A549 treated with ZK216348 at 1 μM for 4 hours (cell line): Measurements from ENCODE around the gene DNAJC17. TPM values are rescaled to one million over a fixed set of nuclear protein-coding genes. Genes with fewer than 3 reads are reported as not detected.

Experiments
- total RNA-seq: library from RNA; stranded (reverse); fragments of 200-300 nt; extraction: Qiagen RNA extraction; gene quantifications from 5 replicates; pipeline ENCODE4 v1.2.3, GENCODE V29; 2022; ENCODE audit warnings: low read depth

Gene DNAJC17, protein sequence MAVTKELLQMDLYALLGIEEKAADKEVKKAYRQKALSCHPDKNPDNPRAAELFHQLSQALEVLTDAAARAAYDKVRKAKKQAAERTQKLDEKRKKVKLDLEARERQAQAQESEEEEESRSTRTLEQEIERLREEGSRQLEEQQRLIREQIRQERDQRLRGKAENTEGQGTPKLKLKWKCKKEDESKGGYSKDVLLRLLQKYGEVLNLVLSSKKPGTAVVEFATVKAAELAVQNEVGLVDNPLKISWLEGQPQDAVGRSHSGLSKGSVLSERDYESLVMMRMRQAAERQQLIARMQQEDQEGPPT
- total RNA-seq: 21.9 to 31.5 TPM (median 24.8 TPM) in 5 replicates

DNA sequence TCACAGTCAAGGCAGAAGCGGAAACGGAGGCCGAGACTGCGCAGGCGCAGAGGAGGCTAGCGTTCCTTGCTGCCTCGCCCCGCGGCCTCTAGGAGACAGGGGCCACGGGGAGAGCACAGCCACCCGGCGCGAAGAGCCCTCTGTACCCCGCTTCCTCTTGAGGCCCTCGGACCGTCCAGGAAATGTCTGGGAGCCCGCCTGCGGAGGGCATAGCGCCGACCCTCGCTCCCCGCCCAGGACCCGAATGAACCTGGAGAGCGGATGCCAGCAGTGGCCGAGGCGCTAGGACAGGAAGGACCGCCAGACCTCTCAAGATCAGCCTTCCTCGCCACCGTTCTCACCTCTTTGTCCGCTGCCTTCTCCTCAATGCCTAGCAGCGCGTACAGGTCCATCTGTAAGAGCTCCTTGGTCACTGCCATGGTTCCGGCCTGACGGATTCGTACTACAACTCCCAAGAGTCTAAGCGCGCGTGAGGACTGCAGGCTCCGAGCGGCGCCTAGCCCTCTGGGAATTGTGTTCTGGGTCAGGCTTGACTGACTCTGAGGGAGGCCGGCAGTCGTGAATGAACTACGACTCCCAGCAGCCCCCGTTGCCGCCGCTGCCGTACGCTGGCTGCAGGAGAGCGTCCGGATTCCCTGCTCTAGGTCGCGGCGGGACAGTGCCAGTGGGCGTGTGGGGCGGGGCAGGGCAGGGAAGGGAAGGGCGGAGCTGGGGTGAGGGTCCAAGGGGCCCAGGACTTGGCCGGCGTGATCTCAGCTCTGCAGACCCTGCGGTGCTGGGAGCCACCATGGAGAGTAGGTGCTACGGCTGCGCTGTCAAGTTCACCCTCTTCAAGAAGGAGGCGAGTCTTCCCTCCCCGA lies at the start of gene DNAJC17, which contains the start of gene ZFYVE19:
Gene DNAJC17 (minus strand): TSS at position 446 of the 860 bp plus-strand sequence. CDS start 27 bp downstream, at position 419.
Gene ZFYVE19 (plus strand): TSS at position 62 of the 860 bp plus-strand sequence. CDS start 501 bp downstream, at position 563.

DNA sequence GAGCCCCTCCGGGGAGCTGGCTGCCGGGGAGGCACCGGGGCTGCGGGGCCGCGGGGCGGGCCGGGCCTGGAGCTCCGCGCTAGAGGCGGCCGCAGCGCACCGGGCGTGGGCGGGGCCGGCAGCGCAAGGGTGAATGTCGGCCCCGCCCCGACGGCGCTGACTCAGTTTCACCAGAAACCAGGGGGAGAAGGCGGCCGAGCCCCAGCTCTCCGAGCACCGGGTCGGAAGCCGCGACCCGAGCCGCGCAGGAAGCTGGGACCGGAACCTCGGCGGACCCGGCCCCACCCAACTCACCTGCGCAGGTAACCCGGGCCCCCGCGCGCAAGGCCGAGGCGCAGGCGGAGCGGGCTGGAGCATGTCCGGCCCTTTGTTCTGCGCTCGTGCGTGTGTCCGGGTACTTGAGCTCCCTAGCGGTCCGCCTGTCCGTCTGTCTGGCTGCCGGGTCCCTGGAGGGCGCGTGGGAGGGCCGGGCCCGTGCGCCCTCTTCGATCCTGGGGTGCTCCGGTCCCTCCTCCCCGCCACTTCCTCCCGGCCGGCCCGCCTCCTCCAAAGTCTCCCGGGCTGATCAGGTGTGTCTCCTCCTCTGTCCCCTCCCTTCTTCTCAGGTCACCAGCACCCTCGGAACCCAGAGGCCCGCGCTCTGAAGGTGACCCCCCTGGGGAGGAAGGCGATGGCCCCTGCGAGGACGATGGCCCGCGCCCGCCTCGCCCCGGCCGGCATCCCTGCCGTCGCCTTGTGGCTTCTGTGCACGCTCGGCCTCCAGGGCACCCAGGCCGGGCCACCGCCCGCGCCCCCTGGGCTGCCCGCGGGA lies 36.8 kb upstream of the DNAJC17 start, which contains the start of gene SPINT1:
Gene SPINT1 (plus strand): TSS at position 164 of the 811 bp plus-strand sequence. CDS start 507 bp downstream, at position 671.

DNA sequence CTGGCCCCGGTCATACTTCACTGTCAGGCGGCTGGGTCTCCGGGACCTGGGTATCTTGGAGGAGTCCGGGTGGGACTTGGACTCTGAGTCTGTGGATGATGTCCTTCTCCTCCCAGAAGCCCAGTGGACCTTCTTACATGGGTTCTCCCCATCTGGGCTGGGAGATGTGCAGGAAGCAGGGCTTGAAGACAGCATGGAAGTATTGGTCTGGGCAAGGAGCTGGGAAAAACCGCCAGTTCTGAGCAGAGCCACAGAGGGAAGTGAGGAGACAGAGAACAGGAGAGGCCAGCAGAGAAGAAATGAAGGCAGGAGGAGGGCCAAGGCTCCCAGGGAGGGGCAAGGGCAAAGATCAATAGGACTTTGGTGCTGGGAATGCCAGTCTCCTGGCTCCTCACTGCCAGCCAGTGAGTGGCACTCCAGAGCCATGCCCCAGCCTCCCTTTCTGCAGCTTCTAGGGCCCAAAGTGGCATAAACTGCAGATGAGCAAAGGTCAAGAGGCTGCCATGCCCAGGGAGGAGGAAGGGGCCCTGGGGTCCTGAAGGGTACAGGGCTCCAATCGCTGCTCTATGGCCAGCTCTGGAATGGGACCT lies 21.3 kb upstream of the DNAJC17 start, which contains the start of gene PPP1R14D:
Gene PPP1R14D (minus strand): TSS at position 262 of the 590 bp plus-strand sequence. CDS start 67 bp downstream, at position 195.

DNA sequence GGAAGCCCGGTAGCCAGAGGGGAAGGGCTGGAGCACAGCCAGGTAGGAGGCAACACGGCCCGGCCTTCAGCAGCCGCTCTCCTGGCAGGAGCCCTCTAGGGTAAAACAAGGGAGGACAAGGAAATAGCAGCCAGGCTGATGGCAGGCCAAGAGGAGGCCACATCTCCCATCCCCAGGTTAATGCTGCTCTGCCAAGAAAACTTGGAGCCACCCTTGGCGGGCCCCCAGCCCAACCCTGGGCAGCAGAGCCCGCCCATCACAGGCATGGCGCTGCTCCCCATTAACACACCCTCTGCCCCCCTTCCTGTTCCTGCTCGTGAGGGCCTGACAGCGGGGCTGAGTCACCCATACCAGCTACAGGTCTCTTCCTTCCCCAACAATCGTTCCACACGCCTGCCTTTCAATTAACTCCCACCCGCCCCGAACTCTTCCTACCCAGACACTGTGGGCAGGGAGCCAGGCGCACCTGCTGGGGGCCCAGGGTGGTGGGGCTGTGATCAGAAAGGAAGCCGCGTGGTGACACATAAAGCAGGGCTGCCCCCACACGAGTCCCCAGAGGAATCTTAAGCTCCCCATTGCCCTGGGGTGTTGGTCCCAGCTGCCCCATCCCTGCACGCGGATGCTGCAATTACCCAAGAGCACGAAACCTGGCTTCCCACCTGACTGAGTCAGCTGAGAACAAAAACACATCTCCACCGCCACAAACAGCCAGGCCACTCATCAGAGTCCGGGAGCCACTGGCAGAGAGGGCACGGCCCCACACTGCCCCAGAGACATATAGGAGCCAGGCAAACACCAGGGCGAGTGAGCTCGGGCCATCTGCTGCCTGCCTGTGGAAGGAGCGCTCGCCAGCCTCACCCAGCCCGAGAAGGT lies 37.8 kb downstream of the DNAJC17 start, which contains the start of gene C15orf62:
Gene C15orf62 (plus strand): TSS at position 707 of the 873 bp plus-strand sequence. CDS start 516 bp downstream, outside the sequence.

DNA sequence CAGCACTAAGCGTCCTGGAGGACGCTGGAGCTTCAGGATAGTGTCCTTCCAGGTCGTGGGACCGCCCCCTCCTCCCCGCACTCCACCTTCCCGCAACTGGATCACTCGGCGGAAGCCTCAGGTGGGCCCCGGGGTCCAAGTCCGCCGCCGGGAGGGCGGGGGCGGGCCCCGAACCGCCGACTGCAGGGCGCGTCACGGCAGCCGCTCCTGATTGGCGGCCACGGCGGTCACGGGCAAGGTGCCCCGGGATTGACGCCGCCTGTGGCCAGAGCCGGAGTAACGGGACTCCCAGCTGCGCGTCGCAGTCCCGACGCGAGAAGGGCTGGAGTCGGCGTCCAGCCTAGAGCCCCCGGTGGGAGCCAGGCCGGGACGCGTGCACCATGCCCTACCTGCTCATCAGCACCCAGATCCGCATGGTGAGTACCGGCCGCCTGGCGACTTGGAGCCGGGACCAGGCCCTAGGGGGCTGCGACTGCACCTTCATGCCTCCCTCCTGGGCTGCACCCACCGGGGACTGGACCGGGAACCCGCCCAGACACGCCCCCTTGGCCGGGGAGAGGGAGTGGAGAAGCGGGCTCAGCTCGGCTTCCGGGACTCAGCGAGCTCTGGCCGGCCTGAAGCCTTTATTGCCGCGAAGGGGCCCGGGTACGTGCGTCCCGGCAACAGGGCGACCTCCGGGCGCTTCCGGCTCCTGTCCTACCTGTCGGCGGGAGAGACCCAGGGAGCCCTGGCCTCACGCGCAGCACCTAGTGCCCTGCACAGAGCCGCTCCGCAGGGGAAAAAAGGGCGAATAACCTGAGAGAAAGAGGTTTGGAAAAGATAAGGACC lies 43.3 kb downstream of the DNAJC17 start, which contains the start of gene GCHFR:
Gene GCHFR (plus strand): TSS at position 268 of the 828 bp plus-strand sequence. CDS start 113 bp downstream, at position 381.

DNA sequence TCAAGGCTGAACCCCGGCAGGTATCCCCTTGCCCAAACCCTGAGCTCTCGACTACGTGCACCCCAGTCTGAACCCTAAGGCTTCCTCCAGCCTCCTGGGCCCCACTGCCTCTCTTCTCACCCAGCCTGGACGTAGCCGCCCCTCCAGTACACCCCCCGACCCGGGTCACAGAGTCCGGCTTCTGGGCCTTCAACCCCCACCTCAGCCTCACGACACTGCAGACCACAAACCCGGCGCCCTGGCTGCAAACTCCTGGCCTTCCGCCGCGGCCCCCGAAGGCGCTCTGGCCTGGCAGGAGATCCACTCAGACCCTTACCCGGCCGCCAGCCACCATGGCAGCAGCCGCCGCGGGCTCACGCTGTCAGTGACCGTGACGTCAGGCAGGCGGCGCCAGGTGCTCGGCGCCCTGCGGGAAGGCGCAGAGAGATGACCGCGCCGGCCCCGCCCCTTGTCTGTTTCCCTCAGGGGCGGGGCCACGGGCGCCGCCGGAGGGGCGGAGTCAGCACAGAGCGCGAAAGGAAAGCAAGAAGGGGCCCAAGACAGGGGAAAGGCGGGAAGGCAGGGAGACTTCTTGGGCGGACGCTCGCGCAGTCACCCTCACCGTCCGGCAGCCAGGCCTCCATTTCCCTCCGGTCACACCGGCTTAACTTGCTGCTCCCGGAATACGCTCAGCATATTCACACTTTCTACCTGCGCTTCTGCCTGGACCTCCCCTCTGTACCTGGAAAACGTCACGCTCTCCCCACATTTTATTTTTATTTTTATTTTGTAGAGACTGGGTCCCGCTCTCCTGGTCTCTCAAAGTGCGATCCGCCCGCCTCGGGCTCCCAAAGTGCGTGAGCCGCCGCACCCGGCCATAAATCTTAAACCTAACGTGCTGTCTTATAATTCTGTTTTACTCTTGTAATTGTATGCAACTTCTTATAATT lies 52.1 kb downstream of the DNAJC17 start, which contains the start of gene RMDN3:
Gene RMDN3 (minus strand): TSS at position 372 of the 929 bp plus-strand sequence. CDS start 471 bp downstream, outside the sequence.

Other genes starting within 250 kb of the DNAJC17 start
- gene CCDC32, start 242.4 kb downstream of the DNAJC17 start, total RNA-seq: 14.5 to 27.4 TPM (median 16.9 TPM) in 5 replicates
- 13.2 to 16.3 TPM (median 15.1 TPM) in 5 replicates for gene RPUSD2, start 238.2 kb downstream of the DNAJC17 start, total RNA-seq
- gene KNL1, start 213.2 kb downstream of the DNAJC17 start, total RNA-seq: 3.8 to 8.3 TPM (median 6.8 TPM) in 5 replicates
- gene RAD51, start 112.3 kb downstream of the DNAJC17 start, total RNA-seq: 17.8 to 23.9 TPM (median 18.4 TPM) in 5 replicates
- 19.7 to 24.4 TPM (median 23.3 TPM) in 5 replicates for gene RMDN3, start 52.2 kb downstream of the DNAJC17 start, total RNA-seq
- 5.7 to 8.8 TPM (median 7.0 TPM) in 5 replicates for gene GCHFR, start 43.4 kb downstream of the DNAJC17 start, total RNA-seq
- 0.06 to 0.16 TPM (median 0.10 TPM) in 4 of 5 replicates, not detected in the other for gene C15orf62, start 37.5 kb downstream of the DNAJC17 start, total RNA-seq
- gene ZFYVE19, start 384 bp downstream of the DNAJC17 start, total RNA-seq: 11.6 to 20.5 TPM (median 16.4 TPM) in 5 replicates
- 0.24 to 0.41 TPM in 2 of 5 replicates, not detected in the others for gene PPP1R14D, start 21.2 kb upstream of the DNAJC17 start, total RNA-seq
- gene SPINT1, start 36.6 kb upstream of the DNAJC17 start, total RNA-seq: 0.66 to 1.5 TPM (median 1.1 TPM) in 5 replicates
- gene RHOV, start 66.8 kb upstream of the DNAJC17 start, total RNA-seq: 4.7 to 6.1 TPM (median 5.1 TPM) in 5 replicates
- 14.9 to 26.0 TPM (median 23.0 TPM) in 5 replicates for gene VPS18, start 87.0 kb upstream of the DNAJC17 start, total RNA-seq
- 0.84 to 1.2 TPM (median 1.1 TPM) in 5 replicates for gene DLL4, start 121.9 kb upstream of the DNAJC17 start, total RNA-seq
- 4.3 to 8.5 TPM (median 6.2 TPM) in 5 replicates for gene CHAC1, start 146.0 kb upstream of the DNAJC17 start, total RNA-seq